ENCODE data around the gene FKBP2.

- TF ChIP-seq CTCF (IDR thresholded peaks at IDR 0.05) = no peak
- no peak for TF ChIP-seq POLR2A (IDR thresholded peaks at IDR 0.05)
Measured at GRCh38 chr11:64268893-64269539, 28.1 kb downstream of the FKBP2 start.

All from esophagus squamous epithelium (tissue), 4 donors.